HepG2 (cell line): ENCODE measurements around the gene HAGHL. TPM values are rescaled to one million over a fixed set of nuclear protein-coding genes. Genes with fewer than 3 reads are reported as not detected.

Experiments used
- ATAC-seq: fragments of 200-7000 bp; cut with Tn5 transposase; 3 replicates; pipeline ENCODE4 v1.9.1; 2020; ENCODE audit warnings: mild to moderate bottlenecking, moderate library complexity
- BruUV-seq: library from RNA; stranded (reverse); fragments of 400-500 nt; replicated peaks from 2 replicates; lab custom pipeline; 2021; lab: Mats Ljungman, UMichigan
- CTCF ChIA-PET: fragments of 300-600 bp; formaldehyde crosslinking; extraction: SDS; loops from one replicate; lab custom pipeline; 2021; ENCODE audit warnings: low total read pairs, inconsistent platforms, low intra/inter-chr PET ratio; lab: Yijun Ruan, JAX
- POLR2A ChIA-PET: fragments of 350-600 bp; sonication (Branson Sonifier 250); formaldehyde crosslinking; loops from one replicate; lab custom pipeline; 2020; ENCODE audit warnings: antibody characterized with exemption, inconsistent platforms; lab: Yijun Ruan, JAX
- DNase-seq: peaks from one replicate; pipeline ENCODE4 v3.0.0-alpha.2; 2015; ENCODE audit warnings: low spot score
- FAIRE-seq: peaks from 3 replicates; lab custom pipeline; 2011; peaks lifted over from hg19 to GRCh38; lab: Jason Lieb, UNC
- H2AFZ ChIP-seq: one replicate; pipeline ENCODE4 v1.6.1; 2011; ENCODE audit warnings: low read length, inconsistent platforms
- H3K27ac ChIP-seq: fragments of 300-600 bp; 3 replicates; pipeline ENCODE4 v1.8.0; 2011; ENCODE audit warnings: mixed run types, mild to moderate bottlenecking, mixed read lengths, low read length, inconsistent platforms; ENCODE audit not compliant: insufficient read depth; ENCODE audit errors: extremely low read length
- H3K27me3 ChIP-seq, 2 experiments: fragments of 200-600 bp in 1 of 2; 2 replicates in 1 of 2; 3 replicates in 1 of 2; pipeline versions ENCODE4 v1.6.0 to v1.8.0; 2011; ENCODE audit warnings: low read length in 2 of 2, mild to moderate bottlenecking in 2 of 2, moderate library complexity in 2 of 2, inconsistent platforms in 1 of 2; ENCODE audit not compliant: insufficient read depth in 2 of 2, control insufficient read depth in 1 of 2
- H3K36me3 ChIP-seq, 2 experiments: fragments of 200-600 bp in 1 of 2; replicated peaks in 1 of 2; 2 replicates in 1 of 2; 3 replicates in 1 of 2; pipeline versions ENCODE4 v1.5.1 to v1.8.0; 2011; ENCODE audit warnings: low read length in 2 of 2, inconsistent platforms in 1 of 2; ENCODE audit not compliant: insufficient read depth in 2 of 2, control insufficient read depth in 1 of 2
- H3K4me1 ChIP-seq: 2 replicates; pipeline ENCODE4 v1.5.1; 2012; ENCODE audit warnings: low read length, inconsistent platforms; ENCODE audit not compliant: insufficient read depth
- H3K4me2 ChIP-seq: 2 replicates; pipeline ENCODE4 v1.6.0; 2011; ENCODE audit warnings: low read depth, low read length, inconsistent platforms
- H3K4me3 ChIP-seq, 3 experiments: fragments of 200-600 bp in 1 of 3; sonication (generic), shearing (Covaris generic) in 1 of 3; replicated peaks in 1 of 3; 2 replicates each; pipeline ENCODE4 v1.5.1; 2011 to 2016; ENCODE audit warnings: low read length in 3 of 3, inconsistent platforms in 2 of 3, low read depth in 2 of 3, mild to moderate bottlenecking in 2 of 3, control low read depth in 1 of 3, mixed read lengths in 1 of 3; ENCODE audit not compliant: insufficient read depth in 1 of 3
- H3K79me2 ChIP-seq: one replicate; pipeline ENCODE4 v1.6.1; 2011; ENCODE audit warnings: low read length, inconsistent platforms; ENCODE audit not compliant: insufficient read depth
- H3K9ac ChIP-seq: 2 replicates; pipeline ENCODE4 v1.6.0; 2011; ENCODE audit warnings: mild to moderate bottlenecking, low read depth, low read length, inconsistent platforms; ENCODE audit not compliant: insufficient read depth
- H3K9me3 ChIP-seq: 2 replicates; pipeline ENCODE4 v1.5.1; 2012; ENCODE audit warnings: mild to moderate bottlenecking, low read length
- H4K20me1 ChIP-seq: 2 replicates; pipeline ENCODE4 v1.6.0; 2011; ENCODE audit warnings: inconsistent platforms, mild to moderate bottlenecking, low read length, moderate library complexity; ENCODE audit not compliant: insufficient read depth
- CEBPB ChIP-seq: IDR thresholded peaks from 2 replicates; pipeline ENCODE4 v1.6.1; 2011; ENCODE audit warnings: low read depth, low read length, improper control_type of control experiment, borderline replicate concordance
- CERS6 ChIP-seq: sonication (generic); formaldehyde crosslinking; IDR thresholded peaks from 2 replicates; pipeline ENCODE4 v1.5.0; 2020; ENCODE audit warnings: missing genetic modification reagents
- FLYWCH1 ChIP-seq: sonication (generic); formaldehyde crosslinking; IDR thresholded peaks from 2 replicates; pipeline ENCODE4 v1.8.1; 2023; ENCODE audit warnings: mild to moderate bottlenecking, missing genetic modification reagents
- HNF4A ChIP-seq: sonication (generic); formaldehyde crosslinking; IDR thresholded peaks from 2 replicates; pipeline ENCODE4 v1.4.0; 2020; ENCODE audit warnings: missing genetic modification reagents
- MYC ChIP-seq: sonication (generic); formaldehyde crosslinking; IDR thresholded peaks from 2 replicates; pipeline ENCODE4 v1.9.0; 2021; ENCODE audit warnings: missing genetic modification reagents, borderline replicate concordance
- NPAS2 ChIP-seq: sonication (generic); formaldehyde crosslinking; IDR thresholded peaks from 2 replicates; pipeline ENCODE4 v1.8.0; 2022; ENCODE audit warnings: mild to moderate bottlenecking, missing genetic modification reagents, borderline replicate concordance
- PAF1 ChIP-seq: IDR thresholded peaks from 2 replicates; pipeline ENCODE4 v1.6.1; 2016; ENCODE audit warnings: missing genetic modification reagents, missing compliant biosample characterization
- ZBTB20 ChIP-seq: sonication (generic); formaldehyde crosslinking; IDR thresholded peaks from 2 replicates; pipeline ENCODE4 v1.8.1; 2023; ENCODE audit warnings: missing genetic modification reagents, low read depth, mild to moderate bottlenecking, borderline replicate concordance
- ZNF234 ChIP-seq: sonication (generic); formaldehyde crosslinking; conservative IDR thresholded peaks from 2 replicates; pipeline ENCODE4 v1.5.1; 2020; ENCODE audit warnings: mild to moderate bottlenecking, missing genetic modification reagents
- ZNF513 ChIP-seq: sonication (generic); formaldehyde crosslinking; conservative IDR thresholded peaks from 2 replicates; pipeline ENCODE4 v1.5.0; 2020; ENCODE audit warnings: missing genetic modification reagents
- ZNF768 ChIP-seq: sonication (generic); formaldehyde crosslinking; IDR thresholded peaks from 2 replicates; pipeline ENCODE4 v1.4.0; 2020; ENCODE audit warnings: missing genetic modification reagents
- WGBS: methylation state at CpG from one replicate; pipeline ENCODE4 v1.1.6; 2017; ENCODE audit warnings: low lambda C conversion rate; 5-methylcytosine and 5-hydroxymethylcytosine counted together
- in situ Hi-C: cut with HindIII; loops from 2 replicates; pipeline ENCODE4 v1.10.0; 2017; ENCODE audit warnings: low pct_unique_long_range_greater_than_20kb; ENCODE audit not compliant: extremely low pct_ligation_motif_present
- intact Hi-C: fragments of 100-400 bp; cut with micrococcal nuclease; formaldehyde crosslinking; loops from one replicate; pipeline ENCODE4 v1.10.0; 2022; ENCODE audit not compliant: unreplicated experiment
- polyA plus RNA-seq, 8 experiments: library from polyadenylated mRNA; depleted of rRNA in 3 of 8; stranded (reverse) in 7 of 8; unstranded in 1 of 8; fragments of >200 nt; fragmentation: Illumina TruSeq in 4 of 8; extraction: Trizol in 4 of 8; gene quantifications; 2 replicates each; pipeline versions ENCODE4 v1.2.1 to v1.2.3, GENCODE V29; 2011 to 2016; ENCODE audit warnings: low read depth in 4 of 8, missing spikeins in 1 of 8, mixed read lengths in 1 of 8; ENCODE audit not compliant: insufficient read depth in 1 of 8
- total RNA-seq, 5 experiments: library from RNA; depleted of rRNA; stranded (reverse); fragments of >200 nt; fragmentation: Illumina TruSeq; extraction: Trizol; gene quantifications; 2 replicates each; pipeline ENCODE4 v1.2.3, GENCODE V29; 2016; ENCODE audit warnings: low read depth in 1 of 5
- TF ChIP-seq, protein P1 (sequence below): sonication (generic); formaldehyde crosslinking; IDR thresholded peaks from 2 replicates; pipeline ENCODE4 v1.4.0; 2020; ENCODE audit warnings: missing genetic modification reagents
- TF ChIP-seq, protein P2 (sequence below): sonication (generic); formaldehyde crosslinking; IDR thresholded peaks from 2 replicates; pipeline ENCODE4 v1.4.0; 2020; ENCODE audit warnings: mild to moderate bottlenecking, low read depth, missing genetic modification reagents

Gene HAGHL
- total and polyA plus RNA-seq, 2 of the 13 experiments (the other 11 are each of a cell fraction or from before 2014, with no cell fraction given) = 3.4 to 8.4 TPM

- TF ChIP-seq, protein P1, sequence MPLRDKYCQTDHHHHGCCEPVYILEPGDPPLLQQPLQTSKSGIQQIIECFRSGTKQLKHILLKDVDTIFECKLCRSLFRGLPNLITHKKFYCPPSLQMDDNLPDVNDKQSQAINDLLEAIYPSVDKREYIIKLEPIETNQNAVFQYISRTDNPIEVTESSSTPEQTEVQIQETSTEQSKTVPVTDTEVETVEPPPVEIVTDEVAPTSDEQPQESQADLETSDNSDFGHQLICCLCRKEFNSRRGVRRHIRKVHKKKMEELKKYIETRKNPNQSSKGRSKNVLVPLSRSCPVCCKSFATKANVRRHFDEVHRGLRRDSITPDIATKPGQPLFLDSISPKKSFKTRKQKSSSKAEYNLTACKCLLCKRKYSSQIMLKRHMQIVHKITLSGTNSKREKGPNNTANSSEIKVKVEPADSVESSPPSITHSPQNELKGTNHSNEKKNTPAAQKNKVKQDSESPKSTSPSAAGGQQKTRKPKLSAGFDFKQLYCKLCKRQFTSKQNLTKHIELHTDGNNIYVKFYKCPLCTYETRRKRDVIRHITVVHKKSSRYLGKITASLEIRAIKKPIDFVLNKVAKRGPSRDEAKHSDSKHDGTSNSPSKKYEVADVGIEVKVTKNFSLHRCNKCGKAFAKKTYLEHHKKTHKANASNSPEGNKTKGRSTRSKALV = 0 out of 2 replicates have a peak, but pooled peaks have one; percentile 27
- TF ChIP-seq MYC (0 out of 2 replicates have a peak, but pooled peaks have one; percentile 10), ZNF513 (CRISPR knock-in tag) (no peak)
- TF ChIP-seq, protein P2, sequence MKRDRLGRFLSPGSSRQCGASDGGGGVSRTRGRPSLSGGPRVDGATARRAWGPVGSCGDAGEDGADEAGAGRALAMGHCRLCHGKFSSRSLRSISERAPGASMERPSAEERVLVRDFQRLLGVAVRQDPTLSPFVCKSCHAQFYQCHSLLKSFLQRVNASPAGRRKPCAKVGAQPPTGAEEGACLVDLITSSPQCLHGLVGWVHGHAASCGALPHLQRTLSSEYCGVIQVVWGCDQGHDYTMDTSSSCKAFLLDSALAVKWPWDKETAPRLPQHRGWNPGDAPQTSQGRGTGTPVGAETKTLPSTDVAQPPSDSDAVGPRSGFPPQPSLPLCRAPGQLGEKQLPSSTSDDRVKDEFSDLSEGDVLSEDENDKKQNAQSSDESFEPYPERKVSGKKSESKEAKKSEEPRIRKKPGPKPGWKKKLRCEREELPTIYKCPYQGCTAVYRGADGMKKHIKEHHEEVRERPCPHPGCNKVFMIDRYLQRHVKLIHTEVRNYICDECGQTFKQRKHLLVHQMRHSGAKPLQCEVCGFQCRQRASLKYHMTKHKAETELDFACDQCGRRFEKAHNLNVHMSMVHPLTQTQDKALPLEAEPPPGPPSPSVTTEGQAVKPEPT (CRISPR knock-in tag) = no peak
- TF ChIP-seq, all 625 proteins: peak for 10
These were observed 32.6 kb upstream of the HAGHL start (continued) for GRCh38 chr16:694187-694862.

- in situ Hi-C loops (no loop called here), intact Hi-C loops (no loop called here)
- WGBS = 22% methylated on average over 15 of the region's 37 CpGs
- Histone ChIP-seq H4K20me1 (no peaks in the 10 kb centered on the region), H3K79me2 (no peaks in the 10 kb centered on the region), H3K4me1 (peaks cover 13% of the 10 kb centered on the region), H3K27me3 (peaks cover 12 to 40% of the 10 kb centered on the region in 2 experiments), H3K4me3 (peak overlapping the region; percentile 34 to 69 (median 57); a peak in 5 of 6 replicates), H3K9ac (peak overlapping the region; percentile 46; the same call in 1 of the 2 replicates), H3K27ac (no peak overlapping the region), H2AFZ (no peak overlapping the region), H3K36me3 (no peaks in the 10 kb centered on the region), H3K4me2 (peak overlapping the region; percentile 84), H3K9me3 (no peaks in the 10 kb centered on the region)
- FAIRE-seq = no peak
- ChIA-PET POLR2A (interaction anchor here (0.6 to 3.4 kb wide), 8 partner anchors 12 to 66 kb away, joined by 3 to 21 read pairs (median 4); partner anchors contain the start of genes ANTKMT, MSLN, RHBDL1 and STUB1), CTCF (no interaction called here)
- no peak for ATAC-seq
- DNase-seq = no peak
- no TSS peak for BruUV-seq
- TF ChIP-seq PAF1 (CRISPR knock-in tag) (no peak), NPAS2 (no peak), ZNF768 (CRISPR knock-in tag) (no peak), FLYWCH1 (CRISPR knock-in tag) (no peak), ZBTB20 (CRISPR knock-in tag) (no peak), CERS6 (CRISPR knock-in tag) (no peak), ZNF234 (CRISPR knock-in tag) (no peak), HNF4A (no peak), CEBPB (no peak)
These were observed 32.0 kb upstream of the HAGHL start for GRCh38 chr16:694863-695354.
